Peyer's patch (tissue), 4 donors: ENCODE measurements around the gene ABHD10. TPM values are rescaled to one million over a fixed set of nuclear protein-coding genes. Genes with fewer than 3 reads are reported as not detected.

Source experiments
- DNase-seq, 3 donors: peaks; one replicate each; pipeline ENCODE4 v3.0.0-alpha.2; 2017 to 2019
- H3K27ac ChIP-seq, 4 donors: fragments of 200-600 bp; sonication (generic); one replicate each; pipeline ENCODE4 v1.5.1; 2016 to 2019
- H3K27me3 ChIP-seq, 2 donors: fragments of 200-600 bp; sonication (generic); one replicate each; pipeline ENCODE4 v1.5.1; 2019
- H3K36me3 ChIP-seq, 3 donors: fragments of 200-600 bp; sonication (generic); one replicate each; pipeline ENCODE4 v1.5.1; 2016 to 2019
- H3K4me1 ChIP-seq, 4 donors: fragments of 200-600 bp; sonication (generic); one replicate each; pipeline ENCODE4 v1.5.1; 2016 to 2019
- H3K4me3 ChIP-seq, 4 donors: fragments of 200-600 bp; sonication (generic); 1 replicate in 3 of 4; 2 replicates in 1 of 4; pipeline ENCODE4 v1.5.1; 2016 to 2019; ENCODE audit warnings: mild to moderate bottlenecking in 1 of 4
- H3K9me3 ChIP-seq, 4 donors: fragments of 200-600 bp; sonication (generic); one replicate each; pipeline ENCODE4 v1.5.1; 2016 to 2019; ENCODE audit warnings: mild to moderate bottlenecking in 1 of 4
- POLR2A ChIP-seq, 2 donors: fragments of 450-650 bp; IDR thresholded peaks; one replicate each; pipeline ENCODE4 v1.5.1; 2017; ENCODE audit warnings: antibody characterized with exemption in 2 of 2, mild to moderate bottlenecking in 2 of 2, moderate library complexity in 2 of 2
- total RNA-seq, 4 donors: library from RNA; depleted of rRNA; stranded (reverse); fragments of >200 nt; gene quantifications; one replicate each; pipeline ENCODE4 v1.1.0, GENCODE V29; 2016
- TF ChIP-seq, protein P1 (sequence below), 6 experiments: fragments of 450-650 bp in 4 of 6; fragments of 200-600 bp in 2 of 6; sonication (generic) in 1 of 6; IDR thresholded peaks; one replicate each; pipeline ENCODE4 v1.5.1; 2017 to 2019; ENCODE audit warnings: antibody characterized with exemption in 6 of 6, mild to moderate bottlenecking in 3 of 6, moderate library complexity in 1 of 6

Gene ABHD10
- total RNA-seq = 10 to 100 TPM in 2 of 4 donors, 1 to 10 TPM in 2; 7.4 to 20.9 (median 11.8) TPM

DNA sequence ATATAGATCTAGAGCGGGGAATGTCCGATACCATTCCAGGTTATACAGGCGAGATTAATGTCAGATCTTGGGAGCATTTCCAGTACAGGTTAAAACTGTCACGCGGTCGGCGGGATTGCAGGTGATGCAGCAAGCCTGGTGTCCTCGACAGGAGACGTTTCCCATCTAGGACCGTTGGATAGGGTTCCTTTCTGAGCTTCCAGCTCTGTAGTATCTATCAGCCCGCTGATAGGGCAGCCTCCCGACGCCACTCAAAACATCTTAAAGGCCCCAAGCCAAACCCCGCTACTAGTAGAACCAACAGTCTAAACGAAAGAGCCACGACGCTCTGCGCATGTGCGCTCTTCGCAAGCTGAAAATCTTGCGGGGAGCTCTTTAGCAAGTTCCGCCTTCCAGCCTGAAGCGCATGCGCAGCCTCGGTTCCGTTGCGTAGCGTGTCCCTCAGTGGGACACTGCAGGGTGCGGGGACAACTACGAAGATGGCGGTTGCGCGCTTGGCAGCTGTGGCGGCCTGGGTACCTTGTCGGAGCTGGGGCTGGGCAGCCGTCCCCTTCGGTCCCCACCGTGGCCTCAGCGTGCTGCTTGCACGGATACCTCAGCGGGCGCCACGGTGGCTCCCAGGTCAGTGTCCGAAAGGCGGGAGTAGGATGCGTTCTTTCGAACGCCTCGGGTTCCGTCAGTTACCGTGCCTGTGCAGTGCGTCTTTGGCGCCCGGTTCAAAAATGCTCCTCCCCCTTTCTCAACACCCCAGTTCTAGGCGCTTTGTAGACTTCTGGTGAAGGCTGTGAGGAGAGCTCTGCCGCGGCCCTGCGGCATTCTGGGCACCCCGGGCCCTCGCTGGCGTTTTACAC lies at the start of gene ABHD10:
ABHD10 (plus strand) TSS at position 444 of the 851 bp plus-strand sequence; CDS start at position 480, 36 bp downstream.
- H3K36me3 ChIP-seq = no peaks in the 10 kb centered on the region
- H3K27me3 ChIP-seq = no peaks in the 10 kb centered on the region
- TF ChIP-seq, protein P1, sequence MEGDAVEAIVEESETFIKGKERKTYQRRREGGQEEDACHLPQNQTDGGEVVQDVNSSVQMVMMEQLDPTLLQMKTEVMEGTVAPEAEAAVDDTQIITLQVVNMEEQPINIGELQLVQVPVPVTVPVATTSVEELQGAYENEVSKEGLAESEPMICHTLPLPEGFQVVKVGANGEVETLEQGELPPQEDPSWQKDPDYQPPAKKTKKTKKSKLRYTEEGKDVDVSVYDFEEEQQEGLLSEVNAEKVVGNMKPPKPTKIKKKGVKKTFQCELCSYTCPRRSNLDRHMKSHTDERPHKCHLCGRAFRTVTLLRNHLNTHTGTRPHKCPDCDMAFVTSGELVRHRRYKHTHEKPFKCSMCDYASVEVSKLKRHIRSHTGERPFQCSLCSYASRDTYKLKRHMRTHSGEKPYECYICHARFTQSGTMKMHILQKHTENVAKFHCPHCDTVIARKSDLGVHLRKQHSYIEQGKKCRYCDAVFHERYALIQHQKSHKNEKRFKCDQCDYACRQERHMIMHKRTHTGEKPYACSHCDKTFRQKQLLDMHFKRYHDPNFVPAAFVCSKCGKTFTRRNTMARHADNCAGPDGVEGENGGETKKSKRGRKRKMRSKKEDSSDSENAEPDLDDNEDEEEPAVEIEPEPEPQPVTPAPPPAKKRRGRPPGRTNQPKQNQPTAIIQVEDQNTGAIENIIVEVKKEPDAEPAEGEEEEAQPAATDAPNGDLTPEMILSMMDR (IDR thresholded peaks at IDR 0.05) = no peak
- peak; percentile 87 for TF ChIP-seq POLR2A (IDR thresholded peaks at IDR 0.05)

DNA sequence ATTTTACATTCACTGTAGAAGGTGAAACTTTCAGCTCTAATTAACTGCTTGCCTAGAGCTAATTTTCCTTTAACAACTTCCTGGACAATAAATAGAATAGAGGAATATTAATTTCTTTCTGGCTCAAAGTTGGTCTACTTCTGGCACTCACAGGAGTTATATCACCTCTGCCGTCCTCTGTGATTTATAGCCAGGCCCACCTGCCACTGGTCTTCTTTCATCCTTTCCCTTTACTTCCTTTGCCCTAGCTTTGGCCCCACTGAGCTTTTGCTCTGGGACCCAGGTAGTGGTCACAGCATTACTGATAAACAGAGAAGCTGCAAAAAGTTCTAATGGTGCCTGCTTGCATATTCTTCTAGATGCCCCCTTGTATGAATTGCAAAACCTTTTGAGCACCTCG lies 49.3 kb upstream of the ABHD10 start:
- no peaks in the 10 kb centered on the region for H3K36me3 ChIP-seq
- no peaks in the 10 kb centered on the region for H3K4me1 ChIP-seq

More for the DNA sequence above, at the start of gene ABHD10:
- DNase-seq = peak; percentile 93 to 98 (median 96)
- Histone ChIP-seq H3K4me3 (peak within 1 kb of the TSS; percentile 59 to 90 (median 84)), H3K9me3 (no peaks in the 10 kb centered on the region), H3K4me1 (peaks cover 0 to 7% (median 4%) of the 10 kb centered on the region in 4 donors), H3K27ac (peak within 1 kb of the TSS; percentile 77 to 90 (median 84))

DNA sequence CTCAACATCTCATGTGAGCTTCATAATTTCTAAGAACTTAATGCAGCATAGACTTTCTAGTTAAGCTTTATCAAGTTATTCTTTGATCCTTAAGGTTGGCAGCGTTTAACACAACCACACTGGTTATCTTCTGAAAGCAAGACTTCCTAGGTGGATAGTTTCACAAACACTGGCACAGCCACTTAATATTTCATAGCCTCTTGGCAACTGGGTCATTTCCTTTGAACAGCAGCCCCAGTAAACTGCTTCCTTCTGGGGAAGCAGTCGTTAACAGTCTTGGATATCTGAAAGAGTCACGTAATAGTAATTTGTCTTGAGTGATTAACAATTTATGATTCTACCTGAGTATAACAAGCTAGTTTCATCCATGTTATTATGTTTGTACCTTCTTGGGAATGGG lies 45.9 kb upstream of the ABHD10 start:
- Histone ChIP-seq H3K27me3 (no peaks in the 10 kb centered on the region), H3K27ac (no peak overlapping the region), H3K9me3 (no peaks in the 10 kb centered on the region), H3K4me3 (no peak overlapping the region), H3K4me1 (no peaks in the 10 kb centered on the region), H3K36me3 (no peaks in the 10 kb centered on the region)
- no peak for TF ChIP-seq POLR2A (IDR thresholded peaks at IDR 0.05)
- TF ChIP-seq, protein P1 (IDR thresholded peaks at IDR 0.05) = no peak
- DNase-seq = no peak

More for the DNA sequence above, 49.3 kb upstream of the ABHD10 start:
- no peak overlapping the region for H3K4me3 ChIP-seq
- H3K27ac ChIP-seq = no peak overlapping the region
- no peak for TF ChIP-seq POLR2A (IDR thresholded peaks at IDR 0.05)
- TF ChIP-seq, protein P1 (IDR thresholded peaks at IDR 0.05) = no peak
- no peaks in the 10 kb centered on the region for H3K9me3 ChIP-seq
- H3K27me3 ChIP-seq = no peaks in the 10 kb centered on the region
- DNase-seq = no peak

DNA sequence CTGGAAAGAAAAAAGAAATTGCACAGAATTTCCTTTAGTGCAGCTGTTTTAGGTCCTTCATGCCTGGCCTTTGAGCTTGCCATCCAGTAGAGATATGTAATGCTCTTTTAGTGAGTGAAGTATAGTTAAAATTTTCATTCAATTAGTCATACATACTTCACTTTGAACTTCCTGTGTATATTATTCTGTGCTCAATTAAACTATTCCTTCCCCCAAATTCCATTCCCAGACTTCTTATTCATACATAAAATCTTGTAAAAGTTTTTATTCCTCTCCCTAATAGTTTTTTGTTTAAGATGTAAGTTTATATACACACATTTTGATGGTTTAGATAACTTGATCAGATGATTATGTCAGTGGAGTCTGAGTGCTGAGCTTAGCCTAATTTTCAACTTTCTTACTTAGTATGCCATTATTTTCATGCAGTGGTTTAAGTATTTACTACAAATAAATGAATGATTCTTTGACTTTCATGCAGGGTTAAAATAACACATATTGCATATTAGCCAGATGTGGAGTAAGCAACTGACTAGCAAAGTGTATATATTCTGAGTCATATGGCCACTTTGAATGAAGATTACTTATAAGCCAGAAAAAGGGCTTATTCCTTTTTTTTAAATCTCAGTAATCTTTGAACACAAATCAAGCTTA lies 42.5 kb upstream of the ABHD10 start:
- Histone ChIP-seq H3K4me1 (no peaks in the 10 kb centered on the region), H3K27ac (no peak overlapping the region), H3K9me3 (no peaks in the 10 kb centered on the region), H3K4me3 (no peak overlapping the region), H3K36me3 (no peaks in the 10 kb centered on the region), H3K27me3 (no peaks in the 10 kb centered on the region)
- DNase-seq = no peak
- TF ChIP-seq, protein P1 (IDR thresholded peaks at IDR 0.05) = no peak
- no peak for TF ChIP-seq POLR2A (IDR thresholded peaks at IDR 0.05)

DNA sequence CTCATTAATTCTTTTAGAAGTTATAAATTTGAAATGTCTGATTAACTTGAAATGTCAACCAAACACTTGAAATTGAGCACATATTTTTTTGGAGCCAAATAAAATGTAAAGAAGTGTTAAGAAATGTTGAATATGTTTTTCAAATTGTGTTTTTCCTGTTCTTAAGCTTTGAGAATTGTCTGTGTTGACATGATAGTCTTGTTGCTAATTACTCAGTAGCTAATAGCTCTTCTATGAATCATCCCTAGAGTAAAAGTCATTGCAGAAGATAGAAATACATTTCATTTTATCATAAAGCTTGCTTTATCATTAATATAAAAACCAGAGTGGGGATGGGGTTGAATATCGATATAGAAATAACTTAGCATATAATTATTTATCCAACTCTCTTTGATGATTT lies 41.9 kb upstream of the ABHD10 start:
- DNase-seq = no peak
- TF ChIP-seq, protein P1 (IDR thresholded peaks at IDR 0.05) = no peak
- no peak for TF ChIP-seq POLR2A (IDR thresholded peaks at IDR 0.05)
- H3K36me3 ChIP-seq = no peaks in the 10 kb centered on the region
- no peaks in the 10 kb centered on the region for H3K9me3 ChIP-seq
- no peak overlapping the region for H3K4me3 ChIP-seq
- H3K27ac ChIP-seq = no peak overlapping the region
- H3K4me1 ChIP-seq = no peaks in the 10 kb centered on the region
- no peaks in the 10 kb centered on the region for H3K27me3 ChIP-seq
